Right lung (tissue), 5 donors: ENCODE measurements around the gene SUMF1. TPM values are rescaled to one million over a fixed set of nuclear protein-coding genes. Genes with fewer than 3 reads are reported as not detected.

Experiments
- DNase-seq, 2 donors: peaks; one replicate each; pipeline ENCODE4 v3.0.0-alpha.2; 2013
- polyA plus RNA-seq, 5 donors: library from polyadenylated mRNA; unstranded; fragments of 120-200 nt; gene quantifications; one replicate each; pipeline versions ENCODE4 v1.2.1 to v1.2.3, GENCODE V29; 2013; ENCODE audit warnings: inconsistent platforms in 1 of 5, low replicate concordance in 1 of 5; ENCODE audit not compliant: insufficient read length in 5 of 5, insufficient read depth in 1 of 5

Gene SUMF1
- polyA plus RNA-seq, 5 donors: 27.4 to 40.9 (median 37.4) TPM

- no peak for DNase-seq
Observed at GRCh38 chr3:4418156-4418555, 48.9 kb downstream of the SUMF1 start.

DNA sequence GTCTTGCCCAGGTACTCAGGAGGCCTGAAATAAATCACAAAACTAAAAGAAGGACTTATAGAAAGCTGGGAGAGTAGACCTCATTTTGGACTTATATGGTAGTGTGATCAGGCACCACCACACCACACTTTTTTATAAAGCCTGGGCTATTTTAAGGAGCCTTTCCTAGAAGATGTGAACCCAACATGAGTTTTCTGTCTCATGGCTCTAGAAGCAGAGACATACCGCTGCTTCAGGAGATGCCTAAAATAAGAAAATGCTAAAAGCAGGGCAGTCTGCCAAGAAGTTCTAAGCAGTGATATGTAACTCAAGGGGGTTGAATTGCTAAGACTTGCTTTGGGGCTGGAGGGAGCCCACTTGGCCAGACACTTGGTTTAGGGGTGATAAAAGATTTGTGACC, 49.6 kb downstream of the SUMF1 start:
- peak in 1 of 2 donors; percentile 19 for DNase-seq

GRCh38 chr3:4416961-4417360, 50.1 kb downstream of the SUMF1 start:
- no peak for DNase-seq

DNA sequence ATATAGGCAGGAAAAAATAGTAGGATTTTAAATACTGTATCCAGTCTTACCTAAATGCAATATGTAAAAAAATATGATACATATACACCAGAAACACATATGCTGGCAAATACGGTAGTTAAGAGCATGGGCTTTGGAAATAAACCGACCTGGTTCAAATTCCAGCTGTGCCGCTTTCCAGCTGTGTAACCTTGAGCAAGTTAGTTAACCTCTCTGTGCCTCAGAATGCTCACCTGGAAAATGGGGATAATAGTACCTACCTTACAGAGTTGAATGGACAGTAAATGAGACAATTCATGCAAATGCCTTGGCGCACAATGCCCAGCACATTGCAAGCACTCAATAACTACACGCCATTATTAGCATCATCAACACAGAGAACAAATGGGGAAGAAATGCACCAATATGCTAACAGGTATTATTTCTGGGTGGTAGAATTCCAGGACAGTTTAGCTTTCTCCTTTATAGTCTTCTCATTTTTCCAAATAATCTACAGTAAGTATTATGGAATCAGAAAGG, 50.6 kb downstream of the SUMF1 start:
- no peak for DNase-seq

DNA sequence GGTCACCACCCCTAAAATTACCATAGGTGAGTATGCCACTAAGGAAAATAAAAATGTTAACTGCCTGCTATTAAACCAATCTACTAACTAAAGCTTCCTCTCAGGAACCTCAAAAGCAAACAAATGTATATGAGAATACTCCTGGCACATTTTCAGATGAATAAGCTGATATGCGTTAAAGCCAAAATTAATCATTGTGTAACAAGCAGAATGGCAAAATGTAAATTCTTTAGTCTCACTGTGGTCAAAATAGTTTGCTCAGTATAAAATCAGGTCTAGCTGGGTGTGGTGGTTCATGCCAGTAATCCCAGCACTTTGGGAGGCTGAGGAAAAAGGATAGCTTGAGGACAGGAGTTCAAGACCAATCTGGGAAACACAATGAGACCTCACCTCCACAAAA, 53.6 kb downstream of the SUMF1 start:
- DNase-seq: no peak

GRCh38 chr3:4411833-4412232, 55.2 kb downstream of the SUMF1 start:
- no peak for DNase-seq

- no peak for DNase-seq
Observed at GRCh38 chr3:4411236-4411635, 55.8 kb downstream of the SUMF1 start.

- DNase-seq: no peak
Observed at GRCh38 chr3:4410606-4411005, 56.5 kb downstream of the SUMF1 start.

- DNase-seq: no peak
Observed at GRCh38 chr3:4409971-4410573, 57.0 kb downstream of the SUMF1 start.

DNA sequence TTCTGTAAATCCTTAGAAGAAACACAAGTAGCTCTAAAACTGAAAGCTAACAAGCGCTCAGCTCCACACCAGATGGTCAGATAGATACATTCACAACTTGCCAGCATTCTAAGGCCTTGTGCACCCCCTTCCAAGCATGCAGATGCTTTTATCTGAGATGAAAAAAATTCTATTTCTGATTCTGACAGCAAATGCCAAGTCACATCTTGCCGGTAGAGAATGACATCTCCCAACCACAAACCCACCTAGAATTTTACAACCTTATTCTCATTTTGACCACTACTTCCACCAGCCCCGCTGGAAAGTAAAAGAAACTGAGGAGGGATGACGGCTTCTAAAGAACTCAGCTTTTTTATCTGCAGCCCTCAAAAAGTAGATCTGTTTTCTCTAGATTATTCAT, 57.7 kb downstream of the SUMF1 start:
- no peak for DNase-seq

- no peak for DNase-seq
Observed at GRCh38 chr3:4408958-4409357, 58.1 kb downstream of the SUMF1 start.

DNA sequence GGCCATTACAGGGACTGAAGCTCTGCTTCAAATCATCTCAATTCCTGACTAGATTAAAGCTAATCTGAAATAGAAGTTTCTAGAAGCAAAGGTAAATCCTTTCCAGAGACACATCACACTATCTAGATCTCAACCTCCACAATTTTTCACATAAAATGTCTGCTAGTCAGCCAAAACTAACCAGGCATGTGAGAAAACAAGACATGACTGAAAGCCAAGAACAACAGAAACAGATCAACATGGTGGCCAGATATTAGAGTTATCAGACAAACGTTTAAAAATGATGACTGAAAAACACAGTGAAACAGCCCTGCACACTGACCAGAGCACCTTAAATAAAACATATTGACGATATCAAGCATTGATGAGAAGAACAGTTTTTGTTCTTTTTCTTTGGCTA, 59.1 kb downstream of the SUMF1 start:
- no peak for DNase-seq

- no peak for DNase-seq
Observed at GRCh38 chr3:4406746-4407568, 60.1 kb downstream of the SUMF1 start.

- DNase-seq: no peak
Observed at GRCh38 chr3:4404881-4405280, 62.2 kb downstream of the SUMF1 start.

DNA sequence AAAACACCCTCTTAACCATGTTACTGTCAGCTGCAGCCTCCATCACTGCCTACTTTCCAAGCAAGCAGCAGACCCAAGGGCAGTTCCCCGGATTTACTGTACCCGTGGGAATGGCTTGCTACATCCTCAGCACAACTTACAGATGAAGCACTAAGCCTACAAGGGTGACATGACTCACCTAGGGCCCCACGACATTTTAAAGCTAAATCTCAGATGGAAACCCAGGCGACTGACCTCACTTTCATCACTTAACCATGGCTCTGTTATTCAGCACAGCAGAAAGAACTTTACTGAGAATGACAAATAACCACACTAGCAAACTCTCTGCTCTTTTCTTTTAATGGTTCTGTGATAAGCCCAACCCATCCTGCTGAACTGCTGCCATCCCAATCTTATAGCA, 65.6 kb downstream of the SUMF1 start:
- no peak for DNase-seq

- no peak for DNase-seq
Observed at GRCh38 chr3:4399476-4399875, 67.6 kb downstream of the SUMF1 start.

DNA sequence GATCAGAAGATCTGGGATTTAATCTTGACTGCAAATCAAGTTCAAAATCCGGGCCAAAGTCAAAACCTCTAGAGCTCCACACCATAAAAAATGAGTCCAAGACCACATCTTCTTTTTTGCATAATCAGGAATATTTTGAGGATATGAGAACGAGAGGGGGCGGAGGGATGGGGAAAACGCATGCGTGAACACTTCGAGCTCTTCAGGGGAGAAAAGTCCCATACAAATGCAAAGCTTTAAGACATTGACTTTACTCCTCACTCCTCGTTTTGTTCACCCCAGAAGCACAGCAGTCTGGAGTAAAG, 68.2 kb downstream of the SUMF1 start:
- DNase-seq: peak; percentile 27 to 28

GRCh38 chr3:4398120-4398940, 68.7 kb downstream of the SUMF1 start:
- DNase-seq: no peak

- DNase-seq: no peak
Observed at GRCh38 chr3:4397466-4397865, 69.6 kb downstream of the SUMF1 start.

GRCh38 chr3:4396542-4396941, 70.5 kb downstream of the SUMF1 start:
- no peak for DNase-seq

DNA sequence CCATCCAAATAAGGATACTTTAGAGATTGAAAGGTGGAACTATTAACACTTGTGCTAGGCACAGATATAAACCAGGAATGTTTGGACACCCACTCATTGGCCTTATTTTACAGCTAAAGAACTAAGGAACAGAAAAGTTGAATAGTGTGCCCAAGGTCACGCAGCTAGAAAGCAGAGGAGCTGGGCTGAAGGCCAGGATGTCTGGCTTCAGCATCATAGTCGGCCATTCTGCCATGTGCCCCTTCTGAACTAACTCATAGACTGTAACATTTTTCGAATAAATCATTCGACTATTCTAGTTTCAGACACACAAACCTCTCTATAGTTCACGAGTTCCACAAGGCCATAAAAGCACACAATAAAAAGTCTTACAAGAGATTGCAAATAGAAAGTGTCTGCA, 71.1 kb downstream of the SUMF1 start:
- no peak for DNase-seq

DNA sequence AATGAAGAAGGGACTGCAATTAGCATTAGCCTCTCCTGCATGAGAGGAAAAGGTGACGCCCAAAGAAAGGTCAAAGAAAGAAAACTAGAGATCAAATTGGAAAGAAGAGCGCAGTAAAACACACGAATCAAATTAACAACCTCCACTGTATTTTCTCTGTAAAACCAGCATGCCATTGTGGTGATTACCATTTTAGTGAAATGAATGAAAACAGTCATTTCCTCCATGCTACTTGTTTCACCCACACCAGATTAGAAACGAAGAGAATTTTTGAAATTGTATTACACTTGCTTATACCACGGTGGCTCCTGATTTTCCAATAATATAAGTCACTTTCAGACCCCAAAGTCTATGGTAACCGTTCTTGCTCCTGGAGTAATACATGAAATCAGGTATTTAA, 71.6 kb downstream of the SUMF1 start:
- DNase-seq: no peak

DNA sequence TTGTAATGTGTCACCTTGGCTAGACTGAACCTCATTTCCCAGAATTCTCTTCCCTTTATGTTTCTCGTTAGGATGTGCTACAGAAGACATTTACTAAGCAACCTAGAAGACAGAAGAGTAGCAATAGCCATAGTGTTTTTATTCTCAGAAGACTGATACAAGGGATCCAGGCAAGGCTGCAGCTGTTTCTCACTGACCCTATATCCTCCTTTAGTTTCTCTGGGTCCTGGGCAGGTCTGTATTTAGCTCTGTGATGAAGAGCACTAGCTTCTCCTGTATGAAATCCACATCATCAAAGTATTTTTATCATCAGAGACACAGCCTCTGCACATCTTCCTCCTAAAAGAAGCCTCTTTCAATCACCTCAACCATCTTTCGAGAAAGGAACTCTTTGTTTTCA, 72.5 kb downstream of the SUMF1 start:
- DNase-seq: no peak
